Measurements from ENCODE around the gene CD3E.

Gene CD3E

DNA sequence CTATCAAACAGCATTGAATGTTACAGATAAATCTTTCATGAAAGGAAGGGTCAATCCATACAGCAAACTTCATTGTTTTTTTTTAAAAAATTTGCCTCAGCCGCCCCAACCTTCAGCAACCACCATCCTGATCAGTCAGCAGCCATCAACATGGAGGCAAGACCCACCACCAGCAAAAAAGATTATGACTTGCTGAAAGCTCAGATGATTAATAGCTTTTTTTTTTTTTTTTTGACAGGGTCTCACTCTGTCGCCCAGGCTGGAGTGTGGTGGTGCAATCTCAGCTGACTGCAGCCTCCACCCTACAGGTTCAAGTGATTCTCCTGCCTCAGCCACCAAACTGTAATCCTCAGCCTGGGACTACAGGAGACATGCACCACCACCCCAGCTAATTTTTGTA is 18.0 kb upstream of the CD3E start:
- H3K4me3 ChIP-seq (ENCODE audit: control insufficient read depth, low read depth, low read length), result no peak overlapping the region
- TF ChIP-seq, protein P1, sequence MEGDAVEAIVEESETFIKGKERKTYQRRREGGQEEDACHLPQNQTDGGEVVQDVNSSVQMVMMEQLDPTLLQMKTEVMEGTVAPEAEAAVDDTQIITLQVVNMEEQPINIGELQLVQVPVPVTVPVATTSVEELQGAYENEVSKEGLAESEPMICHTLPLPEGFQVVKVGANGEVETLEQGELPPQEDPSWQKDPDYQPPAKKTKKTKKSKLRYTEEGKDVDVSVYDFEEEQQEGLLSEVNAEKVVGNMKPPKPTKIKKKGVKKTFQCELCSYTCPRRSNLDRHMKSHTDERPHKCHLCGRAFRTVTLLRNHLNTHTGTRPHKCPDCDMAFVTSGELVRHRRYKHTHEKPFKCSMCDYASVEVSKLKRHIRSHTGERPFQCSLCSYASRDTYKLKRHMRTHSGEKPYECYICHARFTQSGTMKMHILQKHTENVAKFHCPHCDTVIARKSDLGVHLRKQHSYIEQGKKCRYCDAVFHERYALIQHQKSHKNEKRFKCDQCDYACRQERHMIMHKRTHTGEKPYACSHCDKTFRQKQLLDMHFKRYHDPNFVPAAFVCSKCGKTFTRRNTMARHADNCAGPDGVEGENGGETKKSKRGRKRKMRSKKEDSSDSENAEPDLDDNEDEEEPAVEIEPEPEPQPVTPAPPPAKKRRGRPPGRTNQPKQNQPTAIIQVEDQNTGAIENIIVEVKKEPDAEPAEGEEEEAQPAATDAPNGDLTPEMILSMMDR (conservative IDR thresholded peaks at IDR 0.05; ENCODE audit: control insufficient read depth, insufficient read depth, low read depth, low read length), result no peak
- no peak for DNase-seq (ENCODE audit: low read depth)

DNA sequence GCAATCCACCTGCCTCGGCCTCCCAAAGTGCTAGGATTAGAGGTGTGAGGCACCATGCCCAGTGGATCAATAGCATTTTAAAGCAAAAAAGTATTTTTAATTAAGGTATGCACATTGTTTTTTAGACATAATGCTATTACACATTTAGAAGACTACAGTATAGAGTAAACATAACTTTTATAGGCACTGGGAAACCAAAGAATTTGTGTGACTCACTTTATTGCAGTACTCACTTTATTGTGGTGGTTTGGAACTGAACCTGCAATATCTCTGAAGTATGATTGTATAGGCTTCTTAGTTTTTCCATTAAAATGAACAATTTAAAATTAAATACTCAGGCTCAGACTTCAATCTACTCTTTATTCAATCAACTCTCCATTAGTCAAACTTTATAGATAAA is 17.5 kb upstream of the CD3E start:
- no peak overlapping the region for H3K4me3 ChIP-seq (ENCODE audit: control insufficient read depth, low read depth, low read length)
- TF ChIP-seq, protein P1 (conservative IDR thresholded peaks at IDR 0.05; ENCODE audit: control insufficient read depth, insufficient read depth, low read depth, low read length), result no peak
- peak; percentile 50 for DNase-seq (ENCODE audit: low read depth)

DNA sequence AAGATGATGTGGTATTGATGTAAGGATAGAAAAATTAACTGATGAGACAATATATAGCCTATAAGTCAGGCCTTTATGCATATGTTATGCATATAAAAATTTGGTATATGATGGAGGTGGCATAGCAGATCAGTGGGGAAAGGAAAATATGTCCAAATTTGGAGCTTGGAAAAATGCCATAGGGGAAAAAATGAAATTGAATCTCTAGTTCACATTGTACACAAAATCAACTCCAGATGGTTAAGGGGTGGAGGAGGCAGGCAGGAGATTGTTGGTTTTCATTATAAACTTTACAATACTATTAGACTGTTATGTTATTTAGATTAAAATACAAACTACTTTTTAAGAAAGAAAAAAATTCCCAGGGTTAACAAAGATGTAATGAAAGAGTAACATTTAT is 15.1 kb upstream of the CD3E start:
- no peak overlapping the region for H3K4me3 ChIP-seq (ENCODE audit: control insufficient read depth, low read depth, low read length)
- TF ChIP-seq, protein P1 (conservative IDR thresholded peaks at IDR 0.05; ENCODE audit: control insufficient read depth, insufficient read depth, low read depth, low read length), result no peak
- peak; percentile 10 for DNase-seq (ENCODE audit: low read depth)

DNA sequence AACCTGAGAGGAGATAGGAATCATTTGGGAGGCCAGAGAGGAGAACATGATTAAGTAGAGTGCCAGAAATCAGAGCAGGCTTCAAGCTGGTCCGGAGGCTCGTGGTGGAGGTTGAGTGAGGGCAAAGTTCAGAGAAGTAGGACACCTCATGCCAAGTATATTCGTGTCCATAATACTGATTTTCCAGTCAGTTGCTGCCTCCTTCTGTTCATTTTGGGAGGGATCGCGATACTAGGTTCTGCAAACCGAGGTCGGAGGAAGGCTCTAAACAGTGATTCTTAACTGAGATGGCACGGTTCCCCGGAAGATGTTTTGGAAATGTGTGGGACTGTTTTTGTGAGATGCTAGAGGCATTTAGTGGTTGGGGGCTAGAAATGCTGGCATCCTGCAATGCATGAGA is 13.6 kb upstream of the CD3E start:
- peak; percentile 17 for DNase-seq (ENCODE audit: low read depth)

DNA sequence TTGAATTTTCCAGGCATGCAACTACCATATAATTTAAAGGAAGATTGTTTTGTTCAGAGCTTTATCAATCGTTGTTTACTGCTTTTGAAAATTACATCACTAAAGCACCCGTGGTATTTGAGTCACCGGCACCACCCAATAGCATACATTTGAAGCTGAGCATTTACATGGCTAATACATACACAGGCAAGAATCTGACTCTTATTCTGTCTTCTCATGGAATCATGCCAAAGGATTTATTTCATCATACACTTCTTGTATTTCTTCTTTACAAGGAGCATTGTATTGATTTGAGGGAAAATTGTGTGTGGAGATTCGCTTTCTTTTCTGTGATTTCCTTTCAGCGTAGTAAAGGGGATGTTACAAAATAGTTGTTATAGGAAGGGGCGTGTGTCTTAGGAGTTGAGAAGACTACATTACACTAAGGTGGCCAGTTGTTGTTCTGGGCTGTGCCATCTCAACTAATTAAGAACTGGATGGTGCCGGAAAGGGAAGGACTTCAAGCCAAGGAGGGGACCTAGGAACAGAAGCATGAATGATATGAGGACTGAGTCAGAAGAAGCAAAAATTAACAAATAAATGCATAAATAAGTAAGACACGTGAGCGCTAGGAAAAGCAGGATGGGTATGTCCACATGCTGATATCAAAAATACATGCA is 12.9 kb upstream of the CD3E start:
- TF ChIP-seq, protein P1 (conservative IDR thresholded peaks at IDR 0.05; ENCODE audit: control insufficient read depth, insufficient read depth, low read depth, low read length), result no peak
- H3K4me3 ChIP-seq (ENCODE audit: control insufficient read depth, low read depth, low read length), result no peak overlapping the region
- DNase-seq (ENCODE audit: low read depth), result peak; percentile 58

More for the DNA sequence above, 13.6 kb upstream of the CD3E start:
- no peak overlapping the region for H3K4me3 ChIP-seq (ENCODE audit: control insufficient read depth, low read depth, low read length)
- TF ChIP-seq, protein P1 (conservative IDR thresholded peaks at IDR 0.05; ENCODE audit: control insufficient read depth, insufficient read depth, low read depth, low read length), result peak; percentile 12

DNA sequence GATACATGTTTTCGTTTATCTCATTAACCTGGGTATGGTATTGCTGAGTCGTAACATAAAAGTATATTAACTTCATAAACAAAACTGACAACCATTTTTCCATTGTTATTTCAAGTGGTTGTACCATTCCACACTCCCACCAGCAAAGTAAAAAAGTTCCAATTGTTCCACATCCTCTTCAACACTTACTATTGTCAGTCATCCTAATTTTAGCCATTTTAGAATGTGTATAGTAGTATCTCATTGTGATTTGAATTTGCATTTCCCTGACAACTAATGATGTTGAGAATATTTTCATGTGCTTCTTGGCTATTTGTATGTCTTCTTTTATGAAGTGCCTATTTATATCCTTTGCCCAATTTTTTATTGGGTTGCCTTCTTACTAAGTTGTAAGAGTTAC is 10.5 kb upstream of the CD3E start:
- no peak for DNase-seq (ENCODE audit: low read depth)
- TF ChIP-seq, protein P1 (conservative IDR thresholded peaks at IDR 0.05; ENCODE audit: control insufficient read depth, insufficient read depth, low read depth, low read length), result no peak
- H3K4me3 ChIP-seq (ENCODE audit: control insufficient read depth, low read depth, low read length), result no peak overlapping the region

DNA sequence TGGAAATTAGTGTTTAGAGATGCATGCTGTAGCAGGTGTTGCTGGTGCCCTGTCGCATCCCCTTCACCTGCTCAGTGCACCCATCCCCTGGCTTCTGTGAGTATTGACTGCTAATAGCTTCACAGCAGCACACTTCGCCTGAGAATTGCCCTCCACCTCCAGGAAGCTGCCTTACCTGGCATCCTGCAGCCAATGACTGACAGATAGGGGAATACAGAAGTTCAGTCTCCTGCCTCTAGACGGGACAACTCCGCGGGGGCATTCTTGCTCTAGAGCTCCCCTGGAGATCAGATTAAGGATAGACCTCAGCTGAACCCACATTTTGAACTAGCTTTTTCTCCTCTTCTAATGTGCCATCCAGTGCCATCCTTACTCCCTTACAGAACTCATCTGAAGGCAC is 9.3 kb upstream of the CD3E start:
- TF ChIP-seq, protein P1 (conservative IDR thresholded peaks at IDR 0.05; ENCODE audit: control insufficient read depth, insufficient read depth, low read depth, low read length), result no peak
- DNase-seq (ENCODE audit: low read depth), result no peak

More for the DNA sequence above, 9.3 kb upstream of the CD3E start:
- H3K4me3 ChIP-seq (ENCODE audit: control insufficient read depth, low read depth, low read length), result no peak overlapping the region

All from fibroblast of mammary gland (primary cell).